ENCODE data around the gene BBLN.
A peak's percentile ranks its signal among the peaks of the same experiment; 100 is the strongest.
"Not testable (repeated sequence)": the region's sequence is repeated elsewhere in the genome, so short reads cannot be mapped to it uniquely, and the experiment has no call there.

BBLN gene

DNA sequence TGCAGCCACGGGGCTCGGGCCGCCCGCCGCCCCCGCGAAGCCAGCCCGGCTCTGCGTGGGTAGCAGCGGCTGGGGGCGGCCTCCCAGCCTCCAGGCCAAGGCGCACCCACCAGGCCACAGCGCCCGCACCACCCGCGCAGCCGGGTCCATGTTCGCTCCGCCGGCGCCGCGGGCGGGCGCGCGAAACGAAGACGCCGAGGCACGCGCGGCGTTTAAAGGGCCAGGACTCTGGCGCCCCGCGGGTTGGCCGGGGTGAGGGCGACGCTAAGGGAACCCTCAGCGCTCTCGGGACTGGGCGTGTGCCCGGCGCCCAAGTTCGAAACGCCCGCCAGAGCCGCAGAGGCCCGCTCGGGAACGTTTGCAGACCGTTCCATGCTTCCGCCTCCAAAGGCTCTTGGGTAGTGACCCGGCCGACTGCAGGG is 32.5 kb upstream of the BBLN start, which contains the start of gene PTGES2:
TSS of gene PTGES2 (minus strand) at position 162 of the 422 bp plus-strand sequence. CDS start at position 150, 12 bp downstream.
- peak within 1 kb of the TSS; percentile 97 for H3K27ac ChIP-seq
- TF ChIP-seq ZFX (IDR thresholded peaks at IDR 0.05), result peak; percentile 95; the same call in 1 of the 2 replicates
- TF ChIP-seq, protein P1, sequence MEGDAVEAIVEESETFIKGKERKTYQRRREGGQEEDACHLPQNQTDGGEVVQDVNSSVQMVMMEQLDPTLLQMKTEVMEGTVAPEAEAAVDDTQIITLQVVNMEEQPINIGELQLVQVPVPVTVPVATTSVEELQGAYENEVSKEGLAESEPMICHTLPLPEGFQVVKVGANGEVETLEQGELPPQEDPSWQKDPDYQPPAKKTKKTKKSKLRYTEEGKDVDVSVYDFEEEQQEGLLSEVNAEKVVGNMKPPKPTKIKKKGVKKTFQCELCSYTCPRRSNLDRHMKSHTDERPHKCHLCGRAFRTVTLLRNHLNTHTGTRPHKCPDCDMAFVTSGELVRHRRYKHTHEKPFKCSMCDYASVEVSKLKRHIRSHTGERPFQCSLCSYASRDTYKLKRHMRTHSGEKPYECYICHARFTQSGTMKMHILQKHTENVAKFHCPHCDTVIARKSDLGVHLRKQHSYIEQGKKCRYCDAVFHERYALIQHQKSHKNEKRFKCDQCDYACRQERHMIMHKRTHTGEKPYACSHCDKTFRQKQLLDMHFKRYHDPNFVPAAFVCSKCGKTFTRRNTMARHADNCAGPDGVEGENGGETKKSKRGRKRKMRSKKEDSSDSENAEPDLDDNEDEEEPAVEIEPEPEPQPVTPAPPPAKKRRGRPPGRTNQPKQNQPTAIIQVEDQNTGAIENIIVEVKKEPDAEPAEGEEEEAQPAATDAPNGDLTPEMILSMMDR (conservative IDR thresholded peaks at IDR 0.05), result no peak

DNA sequence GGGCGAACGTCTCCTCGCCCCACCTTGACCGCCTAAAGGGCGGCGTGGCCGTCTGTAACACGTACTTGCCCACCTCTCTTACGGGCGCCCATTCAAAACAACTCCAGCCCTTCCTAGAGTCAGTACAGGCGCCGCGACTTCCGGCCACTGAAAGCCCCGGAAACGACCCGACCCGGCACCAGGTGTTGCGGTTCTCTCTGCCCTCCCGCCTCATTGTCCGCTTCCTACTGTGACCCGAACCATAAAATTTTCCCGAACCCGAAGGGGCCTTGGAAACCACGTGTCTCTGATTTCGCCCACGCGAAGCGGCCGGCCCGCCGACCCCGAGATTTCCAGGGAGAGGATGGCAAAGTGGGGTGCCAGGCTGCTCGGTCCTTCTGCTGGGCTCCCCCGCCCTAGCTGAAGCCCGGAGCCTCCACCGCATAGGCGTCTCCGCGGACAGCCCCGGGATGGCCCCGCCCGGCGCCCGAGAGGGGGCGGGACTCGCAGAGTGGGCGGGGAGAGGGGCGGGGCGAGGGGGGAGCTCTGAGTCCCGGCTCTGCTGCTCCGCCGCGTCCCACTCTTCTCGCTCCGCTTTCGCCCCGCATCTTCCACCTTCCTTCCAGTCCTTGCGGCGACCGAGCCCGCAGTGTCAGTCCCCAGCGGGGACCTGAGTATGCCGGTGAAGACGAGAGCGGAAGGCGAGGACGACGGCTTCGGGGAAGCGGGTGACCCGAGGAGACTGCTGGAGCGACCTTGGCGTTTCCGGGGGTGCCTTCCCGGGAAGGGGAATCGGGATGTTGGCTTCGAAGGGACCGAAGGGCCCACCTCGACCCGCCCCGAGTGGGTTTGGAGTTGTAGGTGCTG is 31.9 kb upstream of the BBLN start:
- TF ChIP-seq, protein P1 (conservative IDR thresholded peaks at IDR 0.05), result no peak
- TF ChIP-seq ZFX (IDR thresholded peaks at IDR 0.05), result no peak
- peak overlapping the region; percentile 97 for H3K27ac ChIP-seq

DNA sequence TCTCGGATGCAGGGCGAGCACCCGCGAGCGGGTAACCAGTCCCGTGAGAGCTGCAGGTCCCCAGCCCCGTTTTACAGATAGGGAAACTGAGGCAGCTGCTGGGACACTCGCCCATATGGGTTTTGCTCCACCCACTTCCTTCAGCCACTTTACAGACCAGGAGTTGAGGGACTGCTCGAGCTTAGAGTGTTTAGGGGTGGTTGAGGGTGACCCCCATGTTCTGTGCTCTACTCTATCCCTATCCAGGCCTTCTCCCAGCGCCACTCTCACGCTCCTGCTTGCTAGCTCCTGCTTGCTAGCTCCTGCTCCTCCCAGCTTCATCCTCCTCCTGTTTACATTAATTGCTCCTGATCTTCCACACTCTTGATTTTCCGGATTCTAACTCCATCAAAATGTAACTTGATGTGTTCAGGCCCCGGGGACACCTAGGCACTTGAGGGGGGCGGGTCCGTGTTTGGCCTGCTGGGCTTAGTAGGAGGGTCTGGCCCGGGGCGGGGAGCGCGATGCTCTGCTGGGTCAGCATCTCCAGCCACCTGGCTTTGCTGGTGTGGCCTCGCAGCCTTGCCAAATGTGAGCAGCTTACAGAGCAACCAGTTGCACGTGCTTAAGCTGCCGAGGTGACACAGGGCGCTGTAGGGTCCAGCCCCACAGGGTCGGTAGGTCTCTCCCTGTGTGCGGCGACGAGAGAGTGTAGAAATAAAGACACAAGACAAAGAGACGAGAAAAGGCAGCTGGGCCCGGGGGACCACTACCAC is 31.1 kb upstream of the BBLN start:
- H3K27ac ChIP-seq, result peak overlapping the region; percentile 97
- no peak for TF ChIP-seq ZFX (IDR thresholded peaks at IDR 0.05)
- TF ChIP-seq, protein P1 (conservative IDR thresholded peaks at IDR 0.05), result no peak

DNA sequence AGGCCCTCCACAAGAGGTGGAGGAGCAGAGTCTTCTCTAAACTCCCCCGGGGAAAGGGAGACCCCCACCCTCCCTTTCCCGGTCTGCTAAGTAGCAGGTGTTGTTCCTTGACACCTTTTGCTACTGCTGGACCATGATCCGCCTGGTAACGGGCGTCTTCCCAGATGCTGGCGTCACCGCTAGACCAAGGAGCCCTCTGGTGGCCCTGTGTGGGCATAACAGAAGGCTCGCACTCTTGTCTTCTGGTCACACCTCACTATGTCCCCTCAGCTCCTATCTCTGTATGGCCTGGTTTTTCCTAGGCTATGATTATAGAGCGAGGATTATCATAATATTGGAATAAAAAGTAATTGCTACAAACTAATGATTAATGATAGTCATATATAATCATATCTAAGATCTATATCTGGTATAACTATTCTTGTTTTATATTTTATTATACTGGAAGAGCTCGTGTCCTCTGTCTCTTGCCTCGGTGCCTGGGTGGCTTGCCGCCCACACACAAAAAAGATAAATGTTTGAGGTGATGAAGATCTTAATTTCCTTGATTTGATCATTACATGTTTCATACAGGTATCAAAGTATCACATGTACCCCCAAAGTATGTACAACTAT is 30.0 kb upstream of the BBLN start:
- not testable (repeated sequence) for H3K27ac ChIP-seq
- TF ChIP-seq, protein P1 (conservative IDR thresholded peaks at IDR 0.05), result peak; percentile 80

DNA sequence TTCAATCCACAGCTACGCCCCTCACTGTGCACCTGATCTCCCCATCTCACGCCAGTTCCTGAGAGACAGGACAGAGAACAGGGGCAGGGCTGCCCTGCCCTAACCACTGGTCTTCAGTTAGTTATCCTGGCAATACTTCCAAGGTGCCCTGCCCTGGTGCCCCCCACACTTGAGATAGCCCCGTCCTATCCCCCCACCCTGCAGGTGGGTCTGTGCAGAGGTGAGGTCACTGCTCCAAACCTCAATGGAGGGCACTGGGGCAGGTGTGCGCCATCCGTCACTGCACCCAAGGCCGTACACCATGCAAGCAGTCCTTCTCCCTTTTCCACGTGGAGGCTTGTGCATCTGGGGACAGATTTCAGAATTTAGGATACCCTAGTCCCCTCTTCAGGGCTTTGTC is 29.4 kb upstream of the BBLN start:
- not testable (repeated sequence) for H3K27ac ChIP-seq

DNA sequence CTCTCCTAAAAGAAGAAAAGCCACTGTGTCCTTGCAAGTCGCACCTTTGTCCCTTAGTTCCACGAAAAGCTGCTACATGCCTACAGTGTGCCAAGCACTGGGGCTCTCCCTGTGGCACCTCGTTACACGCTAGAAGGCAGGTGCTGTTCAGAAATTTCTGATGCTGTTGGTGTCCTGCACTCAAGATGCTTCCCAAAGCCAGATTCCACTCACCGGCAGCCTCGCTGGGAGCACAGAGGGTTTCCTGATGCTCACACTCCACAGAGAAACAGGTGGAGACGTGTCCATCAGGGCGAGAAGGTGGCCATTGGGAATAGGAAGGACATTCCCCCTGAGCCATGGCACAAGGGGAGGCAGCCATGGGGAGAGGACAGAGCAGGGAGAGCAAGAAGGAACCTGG is 28.7 kb upstream of the BBLN start:
- not testable (repeated sequence) for H3K27ac ChIP-seq

DNA sequence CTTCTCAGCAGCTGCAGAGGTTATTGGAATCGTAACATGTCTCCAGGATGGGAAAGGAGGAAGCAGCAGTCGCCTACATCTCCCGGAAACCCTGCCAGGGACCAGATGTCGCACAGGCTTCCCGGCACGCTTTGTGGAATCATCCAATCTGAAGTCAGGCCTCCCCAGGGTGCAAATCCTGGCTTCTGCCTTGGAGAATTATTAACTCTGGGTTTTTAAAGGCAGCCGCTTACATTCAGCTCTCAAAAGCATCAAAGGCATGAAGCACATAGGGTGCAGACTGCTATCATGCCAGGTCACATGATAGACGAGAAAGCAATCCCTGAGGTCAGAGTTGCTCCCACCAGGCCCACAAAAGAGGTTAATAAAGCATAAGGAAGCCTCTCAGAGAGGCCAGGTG is 27.9 kb upstream of the BBLN start:
- H3K27ac ChIP-seq, result not testable (repeated sequence)

DNA sequence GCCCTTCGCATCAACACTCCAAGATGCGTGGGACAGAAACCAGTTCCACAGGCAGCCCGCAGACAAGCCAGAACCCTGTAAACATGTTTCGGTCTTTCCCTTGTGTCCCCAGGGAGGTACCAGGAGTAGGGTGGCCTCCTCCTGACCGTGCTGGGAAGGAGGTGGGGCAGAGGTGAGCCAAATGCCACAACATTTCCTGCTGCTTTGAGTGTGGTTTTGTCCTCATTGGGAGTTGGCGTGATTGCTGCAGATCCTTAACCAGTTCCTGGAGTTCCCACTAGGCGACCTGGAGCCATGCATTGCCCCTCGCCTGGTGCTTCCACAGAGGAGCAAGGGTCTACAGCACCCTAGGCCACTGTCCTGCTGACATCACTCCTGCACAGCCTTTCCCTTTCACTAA is 24.5 kb upstream of the BBLN start:
- H3K27ac ChIP-seq, result not testable (repeated sequence)

DNA sequence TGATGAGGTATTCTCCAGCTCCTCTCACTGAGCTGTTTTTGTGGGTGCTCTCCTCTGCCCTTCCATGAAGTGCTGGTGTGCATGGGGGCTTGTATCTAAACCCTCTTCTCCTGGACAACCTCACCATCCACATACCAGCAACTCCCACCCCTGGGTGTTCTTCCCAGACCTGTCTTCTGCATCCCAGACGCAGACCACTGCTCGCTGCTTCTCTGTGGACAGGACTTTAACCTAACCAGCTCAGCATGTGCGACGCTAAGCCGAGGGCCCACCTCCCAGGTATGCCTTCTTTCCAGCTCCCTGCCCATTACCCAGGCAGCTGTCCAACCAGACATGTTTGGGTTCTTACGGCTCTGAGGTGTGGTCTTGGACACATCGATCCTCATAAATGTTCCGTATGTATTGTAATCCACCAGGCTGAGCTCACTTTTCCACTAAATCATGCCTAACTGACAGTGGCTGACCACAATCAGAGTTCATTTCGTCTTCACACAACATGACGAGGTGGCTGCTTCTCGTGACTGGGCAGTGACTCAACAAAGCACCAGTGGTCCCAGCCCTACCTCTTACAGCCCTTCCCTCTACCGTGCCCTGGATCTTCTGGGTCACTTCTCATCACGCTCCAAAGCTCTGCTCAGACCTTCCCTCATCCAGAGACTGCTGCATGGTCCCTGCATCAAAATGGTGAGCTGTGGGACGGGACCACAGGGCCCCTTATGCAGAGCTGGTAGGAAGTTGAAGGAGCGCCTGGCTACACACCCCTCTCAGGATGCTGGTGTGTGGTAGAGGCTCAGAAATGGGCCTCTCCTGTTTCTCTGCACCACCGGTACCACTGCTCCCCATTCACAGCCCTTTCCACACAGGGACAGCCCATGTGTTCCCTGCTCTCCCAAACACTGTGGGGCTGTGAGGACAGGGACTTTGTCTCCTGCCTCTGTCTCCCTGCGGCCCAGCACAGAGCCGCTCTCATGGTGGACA is 23.0 kb upstream of the BBLN start:
- TF ChIP-seq, protein P1 (conservative IDR thresholded peaks at IDR 0.05), result no peak
- TF ChIP-seq ZFX (IDR thresholded peaks at IDR 0.05), result no peak
- no peak overlapping the region for H3K27ac ChIP-seq
